BE2C (cell line): ENCODE measurements around the gene IQCF2.

Experiments used
- DNase-seq: peaks from one replicate; pipeline ENCODE4 v3.0.0-alpha.2; 2020
- H3K27me3 ChIP-seq: fragments of 250-450 bp; sonication (Bioruptor Pico); 2 replicates; pipeline ENCODE4 v1.5.1; 2020; ENCODE audit warnings: mild to moderate bottlenecking
- H3K36me3 ChIP-seq: fragments of 250-450 bp; sonication (Bioruptor Pico); 2 replicates; pipeline ENCODE4 v1.5.1; 2020; ENCODE audit warnings: mild to moderate bottlenecking
- H3K4me1 ChIP-seq: fragments of 250-450 bp; sonication (Bioruptor Pico); 2 replicates; pipeline ENCODE4 v1.5.1; 2020
- H3K4me3 ChIP-seq: 2 replicates; pipeline ENCODE4 v1.5.1; 2011; ENCODE audit warnings: low read depth, low read length
- H3K9me3 ChIP-seq: fragments of 250-450 bp; sonication (Bioruptor Pico); 2 replicates; pipeline ENCODE4 v1.5.1; 2020
- CTCF ChIP-seq: IDR thresholded peaks from 2 replicates; pipeline ENCODE4 v1.5.1; 2012; ENCODE audit warnings: mild to moderate bottlenecking, low read depth, low read length

IQCF2 gene

GRCh38 chr3:51819151-51819550, 42.3 kb upstream of the IQCF2 start:
- no peaks in the 10 kb centered on the region for H3K4me1 ChIP-seq
- DNase-seq, result no peak
- H3K4me3 ChIP-seq, result no peak overlapping the region
- H3K36me3 ChIP-seq, result no peaks in the 10 kb centered on the region
- no peaks in the 10 kb centered on the region for H3K9me3 ChIP-seq
- H3K27me3 ChIP-seq, result no peaks in the 10 kb centered on the region
- TF ChIP-seq CTCF, result no peak

- H3K36me3 ChIP-seq, result no peaks in the 10 kb centered on the region
- DNase-seq, result peak; percentile 29
- no peaks in the 10 kb centered on the region for H3K4me1 ChIP-seq
- no peak overlapping the region for H3K4me3 ChIP-seq
- no peaks in the 10 kb centered on the region for H3K27me3 ChIP-seq
- TF ChIP-seq CTCF, result peak; percentile 51
- H3K9me3 ChIP-seq, result no peaks in the 10 kb centered on the region
Measured at GRCh38 chr3:51819709-51820406, 41.6 kb upstream of the IQCF2 start.

GRCh38 chr3:51828297-51828696, 33.1 kb upstream of the IQCF2 start:
- H3K4me3 ChIP-seq, result no peak overlapping the region
- H3K36me3 ChIP-seq, result no peaks in the 10 kb centered on the region
- no peak for TF ChIP-seq CTCF
- no peaks in the 10 kb centered on the region for H3K4me1 ChIP-seq
- no peaks in the 10 kb centered on the region for H3K9me3 ChIP-seq
- DNase-seq, result no peak
- H3K27me3 ChIP-seq, result no peaks in the 10 kb centered on the region

GRCh38 chr3:51830345-51830744, 31.1 kb upstream of the IQCF2 start:
- Histone ChIP-seq H3K27me3 (no peaks in the 10 kb centered on the region), H3K4me3 (no peak overlapping the region), H3K4me1 (no peaks in the 10 kb centered on the region), H3K9me3 (no peaks in the 10 kb centered on the region), H3K36me3 (no peaks in the 10 kb centered on the region)
- no peak for DNase-seq
- TF ChIP-seq CTCF, result no peak

GRCh38 chr3:51830836-51831385, 30.5 kb upstream of the IQCF2 start:
- DNase-seq, result no peak
- no peak overlapping the region for H3K4me3 ChIP-seq
- peaks cover 3% of the 10 kb centered on the region; the same call in 1 of the 2 replicates for H3K27me3 ChIP-seq
- H3K9me3 ChIP-seq, result no peaks in the 10 kb centered on the region
- no peaks in the 10 kb centered on the region for H3K36me3 ChIP-seq
- TF ChIP-seq CTCF, result no peak
- H3K4me1 ChIP-seq, result no peaks in the 10 kb centered on the region

- no peak for DNase-seq
- TF ChIP-seq CTCF, result no peak
- Histone ChIP-seq H3K36me3 (no peaks in the 10 kb centered on the region), H3K4me1 (no peaks in the 10 kb centered on the region), H3K9me3 (no peaks in the 10 kb centered on the region), H3K27me3 (peaks cover 4% of the 10 kb centered on the region; the same call in 1 of the 2 replicates), H3K4me3 (no peak overlapping the region)
Measured at GRCh38 chr3:51836606-51837005, 24.8 kb upstream of the IQCF2 start.
